ENCODE measurements around the gene OR51A7. TPM values are rescaled to one million over a fixed set of nuclear protein-coding genes. Genes with fewer than 3 reads are reported as not detected.
"Not testable (repeated sequence)": the region's sequence is repeated elsewhere in the genome, so short reads cannot be mapped to it uniquely, and the experiment has no call there.

The OR51A7 gene, protein sequence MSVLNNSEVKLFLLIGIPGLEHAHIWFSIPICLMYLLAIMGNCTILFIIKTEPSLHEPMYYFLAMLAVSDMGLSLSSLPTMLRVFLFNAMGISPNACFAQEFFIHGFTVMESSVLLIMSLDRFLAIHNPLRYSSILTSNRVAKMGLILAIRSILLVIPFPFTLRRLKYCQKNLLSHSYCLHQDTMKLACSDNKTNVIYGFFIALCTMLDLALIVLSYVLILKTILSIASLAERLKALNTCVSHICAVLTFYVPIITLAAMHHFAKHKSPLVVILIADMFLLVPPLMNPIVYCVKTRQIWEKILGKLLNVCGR
- total RNA-seq (not detected in 2 replicates), polyA plus RNA-seq (not detected in 2 replicates)

DNA sequence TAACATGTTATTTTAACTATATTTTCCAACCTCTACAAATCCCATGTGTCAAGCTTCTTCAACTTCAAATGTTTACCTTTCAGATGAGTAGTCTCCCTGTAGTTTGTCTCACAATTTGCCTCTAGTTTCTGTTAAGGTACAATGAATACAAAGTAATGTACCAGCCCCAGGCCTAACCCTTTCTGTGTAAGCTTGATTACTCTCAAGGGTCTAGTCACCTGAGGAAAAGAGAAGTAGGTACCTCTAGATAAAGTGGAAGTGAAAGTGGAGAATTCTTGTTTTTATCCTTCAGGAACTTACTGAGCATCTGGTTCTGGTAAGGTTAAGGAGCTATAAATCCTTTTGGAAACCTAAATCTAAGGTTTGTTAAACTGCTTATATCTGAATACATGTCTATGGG lies at the start of gene OR51A7:
Gene OR51A7 (plus strand): TSS at position 300 of the 400 bp plus-strand sequence. CDS start 3,587 bp downstream, outside the sequence.
- Histone ChIP-seq H3K4me1 (ENCODE audit: insufficient read depth) (no peaks in the 10 kb centered on the region), H2AFZ (no peak within 1 kb of the TSS), H3K79me2 (no peaks in the 10 kb centered on the region), H3K4me3 (no peak within 1 kb of the TSS), H3K9me3 (ENCODE audit: low read depth) (no peaks in the 10 kb centered on the region), H3K36me3 (replicated peaks; ENCODE audit: insufficient read depth, low read depth) (no peaks in the 10 kb centered on the region), H3K9me2 (replicated peaks; ENCODE audit: insufficient read depth) (no peaks in the 10 kb centered on the region), H3K27ac (no peak within 1 kb of the TSS), H4K20me1 (ENCODE audit: insufficient read depth, poor library complexity, severe bottlenecking) (no peaks in the 10 kb centered on the region), H3K4me2 (no peak within 1 kb of the TSS), H3K27me3 (no peaks in the 10 kb centered on the region)
- no peak for DNase-seq (ENCODE audit: low spot score)
- TF ChIP-seq, protein P1, sequence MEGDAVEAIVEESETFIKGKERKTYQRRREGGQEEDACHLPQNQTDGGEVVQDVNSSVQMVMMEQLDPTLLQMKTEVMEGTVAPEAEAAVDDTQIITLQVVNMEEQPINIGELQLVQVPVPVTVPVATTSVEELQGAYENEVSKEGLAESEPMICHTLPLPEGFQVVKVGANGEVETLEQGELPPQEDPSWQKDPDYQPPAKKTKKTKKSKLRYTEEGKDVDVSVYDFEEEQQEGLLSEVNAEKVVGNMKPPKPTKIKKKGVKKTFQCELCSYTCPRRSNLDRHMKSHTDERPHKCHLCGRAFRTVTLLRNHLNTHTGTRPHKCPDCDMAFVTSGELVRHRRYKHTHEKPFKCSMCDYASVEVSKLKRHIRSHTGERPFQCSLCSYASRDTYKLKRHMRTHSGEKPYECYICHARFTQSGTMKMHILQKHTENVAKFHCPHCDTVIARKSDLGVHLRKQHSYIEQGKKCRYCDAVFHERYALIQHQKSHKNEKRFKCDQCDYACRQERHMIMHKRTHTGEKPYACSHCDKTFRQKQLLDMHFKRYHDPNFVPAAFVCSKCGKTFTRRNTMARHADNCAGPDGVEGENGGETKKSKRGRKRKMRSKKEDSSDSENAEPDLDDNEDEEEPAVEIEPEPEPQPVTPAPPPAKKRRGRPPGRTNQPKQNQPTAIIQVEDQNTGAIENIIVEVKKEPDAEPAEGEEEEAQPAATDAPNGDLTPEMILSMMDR (IDR thresholded peaks at IDR 0.05; ENCODE audit: poor library complexity), result no peak
- no peak for TF ChIP-seq EZH2 (IDR thresholded peaks at IDR 0.05; ENCODE audit: borderline replicate concordance)
- no peak for TF ChIP-seq EZH2phosphoT487 (IDR thresholded peaks at IDR 0.05; ENCODE audit: low read depth, severe bottlenecking, unreplicated experiment)

DNA sequence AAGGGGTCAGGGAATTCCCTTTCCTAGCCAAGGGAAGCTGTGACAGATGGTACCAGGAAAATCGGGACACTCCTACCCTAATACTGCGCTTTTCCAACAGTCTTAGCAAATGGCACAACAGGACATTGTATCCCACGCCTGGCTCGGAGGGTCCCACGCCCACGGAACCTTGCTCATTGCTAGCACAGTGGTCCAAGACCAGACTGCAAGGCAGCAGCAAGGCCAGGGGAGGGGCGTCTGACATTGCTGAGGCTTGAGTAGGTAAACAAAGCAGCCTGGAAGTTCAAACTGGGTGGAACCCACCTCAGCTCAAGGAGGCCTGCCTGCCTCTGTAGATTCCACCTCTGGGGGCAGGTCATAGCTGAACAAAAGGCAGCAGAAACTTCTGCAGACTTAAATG lies 49.3 kb upstream of the OR51A7 start:
- not testable (repeated sequence) for H3K79me2 ChIP-seq

DNA sequence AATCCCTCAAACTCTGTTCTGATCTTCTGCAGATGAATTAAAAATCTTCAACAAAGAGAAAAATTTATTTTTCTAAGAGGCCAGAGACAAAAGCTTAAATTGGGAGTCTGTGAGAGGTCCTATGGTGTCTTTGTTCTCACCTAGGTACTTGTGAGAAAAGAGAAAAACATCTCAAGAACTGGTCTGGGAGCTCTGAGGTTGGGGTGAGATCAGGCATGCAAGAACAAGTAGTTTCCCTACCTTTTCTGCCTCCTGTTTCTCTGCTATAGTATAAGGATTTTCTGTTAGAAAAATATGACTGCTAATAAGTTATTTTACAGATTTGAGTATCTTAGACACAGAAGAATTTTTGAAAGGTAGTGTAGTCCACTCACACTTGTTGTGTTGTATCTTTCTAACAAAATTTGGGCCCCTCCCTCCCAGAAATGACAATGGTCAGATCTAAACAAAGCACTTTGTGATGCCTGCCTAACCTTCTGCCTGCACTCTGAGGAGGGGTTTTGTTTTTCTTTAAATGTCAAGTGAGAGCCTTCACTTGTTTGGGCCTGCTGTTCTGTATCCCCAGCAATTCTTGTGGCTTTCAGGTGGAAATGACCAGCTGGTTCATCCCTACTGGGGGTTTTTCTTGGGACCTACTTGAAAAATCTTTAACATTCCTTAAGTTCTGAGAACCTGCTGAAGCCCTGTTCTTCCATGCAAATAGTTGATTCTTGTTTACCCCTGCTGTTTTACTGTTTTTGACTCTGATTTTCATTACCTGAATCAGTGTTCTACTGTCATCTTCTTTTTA lies 40.9 kb upstream of the OR51A7 start:
- H3K27me3 ChIP-seq, result no peaks in the 10 kb centered on the region
- H3K9me3 ChIP-seq (ENCODE audit: low read depth), result no peaks in the 10 kb centered on the region
- H3K36me3 ChIP-seq (replicated peaks; ENCODE audit: insufficient read depth, low read depth), result no peaks in the 10 kb centered on the region
- DNase-seq (ENCODE audit: low spot score), result no peak
- no peaks in the 10 kb centered on the region for H3K4me1 ChIP-seq (ENCODE audit: insufficient read depth)
- H2AFZ ChIP-seq, result no peak overlapping the region
- no peaks in the 10 kb centered on the region for H4K20me1 ChIP-seq (ENCODE audit: insufficient read depth, poor library complexity, severe bottlenecking)
- no peaks in the 10 kb centered on the region for H3K79me2 ChIP-seq
- H3K9me2 ChIP-seq (replicated peaks; ENCODE audit: insufficient read depth), result no peaks in the 10 kb centered on the region
- TF ChIP-seq, protein P1 (IDR thresholded peaks at IDR 0.05; ENCODE audit: poor library complexity), result no peak
- no peak for TF ChIP-seq EZH2phosphoT487 (IDR thresholded peaks at IDR 0.05; ENCODE audit: low read depth, severe bottlenecking, unreplicated experiment)
- no peak overlapping the region for H3K27ac ChIP-seq
- H3K4me3 ChIP-seq, result no peak overlapping the region
- H3K4me2 ChIP-seq, result no peak overlapping the region

More for the DNA sequence above, 49.3 kb upstream of the OR51A7 start:
- H3K27me3 ChIP-seq; H3K4me3 ChIP-seq; H3K4me2 ChIP-seq; H3K27ac ChIP-seq; H2AFZ ChIP-seq; H3K4me1 ChIP-seq (ENCODE audit: insufficient read depth); H3K9me3 ChIP-seq (ENCODE audit: low read depth); H4K20me1 ChIP-seq (ENCODE audit: insufficient read depth, poor library complexity, severe bottlenecking); DNase-seq (ENCODE audit: low spot score); H3K36me3 ChIP-seq (replicated peaks; ENCODE audit: insufficient read depth, low read depth); H3K9me2 ChIP-seq (replicated peaks; ENCODE audit: insufficient read depth): not testable (repeated sequence)
- 93% methylated on average over 7 of the region's 7 CpGs for WGBS (ENCODE audit: low lambda C conversion rate, missing lambda C conversion rate)

DNA sequence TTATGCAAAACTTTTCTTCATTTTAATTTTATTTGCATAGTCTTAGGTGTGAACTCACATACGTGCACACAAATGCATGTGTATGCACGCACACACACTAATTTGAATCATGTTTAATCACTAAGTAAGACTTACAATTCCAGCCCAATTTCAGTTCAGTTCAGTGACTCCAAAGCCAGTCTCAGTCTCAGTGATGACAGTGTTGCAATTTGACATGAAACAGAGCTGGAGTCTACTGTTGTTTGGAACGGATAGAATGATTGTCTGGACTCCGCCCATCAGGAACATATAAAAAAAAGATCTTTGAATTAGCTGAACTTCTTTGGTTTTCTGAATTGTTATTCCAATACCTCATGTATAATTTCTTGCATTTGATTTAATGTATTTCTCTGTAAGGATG lies 39.7 kb upstream of the OR51A7 start:
- H3K4me3 ChIP-seq, result no peak overlapping the region
- H3K4me1 ChIP-seq (ENCODE audit: insufficient read depth), result no peaks in the 10 kb centered on the region
- H3K79me2 ChIP-seq, result no peaks in the 10 kb centered on the region
- WGBS (ENCODE audit: low lambda C conversion rate, missing lambda C conversion rate), result 65% methylated on average over 4 of the region's 4 CpGs
- H3K9me3 ChIP-seq (ENCODE audit: low read depth), result no peaks in the 10 kb centered on the region
- no peaks in the 10 kb centered on the region for H4K20me1 ChIP-seq (ENCODE audit: insufficient read depth, poor library complexity, severe bottlenecking)
- no peak overlapping the region for H3K27ac ChIP-seq
- H3K9me2 ChIP-seq (replicated peaks; ENCODE audit: insufficient read depth), result no peaks in the 10 kb centered on the region
- no peak overlapping the region for H3K4me2 ChIP-seq
- TF ChIP-seq, protein P1 (IDR thresholded peaks at IDR 0.05; ENCODE audit: poor library complexity), result no peak
- TF ChIP-seq EZH2 (IDR thresholded peaks at IDR 0.05; ENCODE audit: borderline replicate concordance), result no peak
- no peak for TF ChIP-seq EZH2phosphoT487 (IDR thresholded peaks at IDR 0.05; ENCODE audit: low read depth, severe bottlenecking, unreplicated experiment)
- H3K36me3 ChIP-seq (replicated peaks; ENCODE audit: insufficient read depth, low read depth), result no peaks in the 10 kb centered on the region
- H2AFZ ChIP-seq, result no peak overlapping the region
- no peaks in the 10 kb centered on the region for H3K27me3 ChIP-seq
- no peak for DNase-seq (ENCODE audit: low spot score)

Measured in hepatocyte (in vitro differentiated cells).